Keratinocyte (primary cell): ENCODE data around the gene NUP210. TPM values are rescaled to one million over a fixed set of nuclear protein-coding genes. Genes with fewer than 3 reads are reported as not detected.

Experiments used
- DNase-seq: peaks from one replicate; pipeline ENCODE4 v3.0.0-alpha.2; 2011; ENCODE audit warnings: low read depth, missing footprints, low spot score
- FAIRE-seq: peaks from 2 replicates; lab custom pipeline; 2011; peaks lifted over from hg19 to GRCh38; lab: Jason Lieb, UNC
- H2AFZ ChIP-seq: 2 replicates; pipeline ENCODE4 v1.6.0; 2012; ENCODE audit warnings: low read length, control low read depth, inconsistent platforms; ENCODE audit not compliant: control insufficient read depth
- H3K27ac ChIP-seq: 2 replicates; pipeline ENCODE4 v1.5.1; 2011; ENCODE audit warnings: low read length; ENCODE audit not compliant: control insufficient read depth, insufficient read depth
- H3K27me3 ChIP-seq: 3 replicates; pipeline ENCODE4 v1.6.0; 2011; ENCODE audit warnings: low read length; ENCODE audit not compliant: control insufficient read depth, insufficient read depth; ENCODE audit errors: extremely low read depth
- H3K36me3 ChIP-seq, 2 experiments: 2 replicates in 1 of 2; 3 replicates in 1 of 2; pipeline ENCODE4 v1.5.1; 2011; ENCODE audit warnings: low read length in 2 of 2, mild to moderate bottlenecking in 1 of 2; ENCODE audit not compliant: control insufficient read depth in 2 of 2, insufficient read depth in 2 of 2; ENCODE audit errors: extremely low read depth in 1 of 2
- H3K4me1 ChIP-seq: 3 replicates; pipeline ENCODE4 v1.5.1; 2011; ENCODE audit warnings: low read length; ENCODE audit not compliant: control insufficient read depth, insufficient read depth; ENCODE audit errors: extremely low read depth
- H3K4me2 ChIP-seq: 3 replicates; pipeline ENCODE4 v1.6.0; 2011; ENCODE audit warnings: low read depth, low read length; ENCODE audit not compliant: control insufficient read depth, insufficient read depth; ENCODE audit errors: extremely low read depth
- H3K4me3 ChIP-seq, 3 experiments: fragments of 200-600 bp in 1 of 3; sonication (generic) in 1 of 3; 2 replicates in 2 of 3; 3 replicates in 1 of 3; pipeline ENCODE4 v1.5.1; 2011 to 2016; ENCODE audit warnings: low read length in 3 of 3, mild to moderate bottlenecking in 3 of 3, control low read depth in 2 of 3, inconsistent platforms in 1 of 3, low read depth in 1 of 3, mixed read lengths in 1 of 3, mixed run types in 1 of 3, moderate library complexity in 1 of 3; ENCODE audit not compliant: control insufficient read depth in 2 of 3, insufficient read depth in 2 of 3; ENCODE audit errors: extremely low read depth in 1 of 3
- H3K79me2 ChIP-seq: 2 replicates; pipeline ENCODE4 v1.6.0; 2012; ENCODE audit warnings: low read length; ENCODE audit not compliant: control insufficient read depth, insufficient read depth
- H3K9ac ChIP-seq: 3 replicates; pipeline ENCODE4 v1.6.0; 2011; ENCODE audit warnings: low read length; ENCODE audit not compliant: control insufficient read depth, insufficient read depth; ENCODE audit errors: extremely low read depth
- H3K9me1 ChIP-seq: 3 replicates; pipeline ENCODE4 v1.6.0; 2011; ENCODE audit warnings: low read length; ENCODE audit not compliant: control insufficient read depth, insufficient read depth; ENCODE audit errors: extremely low read depth
- H3K9me3 ChIP-seq: 2 replicates; pipeline ENCODE4 v1.5.1; 2012; ENCODE audit warnings: low read depth, low read length; ENCODE audit not compliant: control insufficient read depth
- H4K20me1 ChIP-seq: 3 replicates; pipeline ENCODE4 v1.6.0; 2011; ENCODE audit warnings: low read length; ENCODE audit not compliant: control insufficient read depth, insufficient read depth; ENCODE audit errors: extremely low read depth
- CTCF ChIP-seq, 3 experiments: IDR thresholded peaks in 1 of 3; conservative IDR thresholded peaks in 1 of 3; optimal IDR thresholded peaks in 1 of 3; 2 replicates in 2 of 3; 3 replicates in 1 of 3; pipeline versions ENCODE3 to v1.5.1; 2011; ENCODE audit warnings: low read length in 3 of 3, mild to moderate bottlenecking in 3 of 3, moderate library complexity in 2 of 3, control low read depth in 1 of 3, inconsistent platforms in 1 of 3; ENCODE audit not compliant: insufficient read depth in 2 of 3; ENCODE audit errors: extremely low read depth in 1 of 3
- EZH2 ChIP-seq: IDR thresholded peaks from one replicate; pipeline ENCODE4 v1.6.1; 2012; ENCODE audit warnings: inconsistent platforms, mild to moderate bottlenecking, low read length, moderate library complexity
- dilution Hi-C: fragments of 300-500 bp; cut with MboI; formaldehyde crosslinking; loops from one replicate; pipeline ENCODE4 v1.7.0; 2020; ENCODE audit warnings: low sequenced_read_pairs; ENCODE audit not compliant: extremely low pct_ligation_motif_present
- polyA plus RNA-seq, 5 experiments: library from polyadenylated mRNA; depleted of rRNA in 3 of 5; stranded (reverse) in 3 of 5; stranded (forward) in 1 of 5; unstranded in 1 of 5; fragments of >200 nt; gene quantifications; 1 replicate in 1 of 5; 2 replicates in 3 of 5; 3 replicates in 1 of 5; pipeline versions ENCODE4 v1.2.1 to v1.2.3, GENCODE V29; 2011 to 2012; ENCODE audit warnings: missing spikeins in 2 of 5, low read depth in 1 of 5, low replicate concordance in 1 of 5

Gene NUP210
- polyA plus RNA-seq, 1 donor (not counting 4 experiments of a cell fraction or from before 2014, with no cell fraction given) = 0.01 TPM

- Histone ChIP-seq H4K20me1 (no peaks in the 10 kb centered on the region), H3K79me2 (no peaks in the 10 kb centered on the region), H3K9me3 (no peaks in the 10 kb centered on the region), H3K4me1 (no peaks in the 10 kb centered on the region), H3K27me3 (peaks cover 3% of the 10 kb centered on the region), H3K27ac (no peak overlapping the region), H3K9me1 (no peaks in the 10 kb centered on the region), H3K4me2 (no peak overlapping the region), H3K9ac (no peak overlapping the region), H2AFZ (no peak overlapping the region), H3K36me3 (no peaks in the 10 kb centered on the region), H3K4me3 (no peak overlapping the region)
- FAIRE-seq = no peak
- dilution Hi-C loops = no loop called here
- DNase-seq = no peak
- TF ChIP-seq CTCF (optimal IDR thresholded peaks at IDR 0.05 in 1 of 3, IDR thresholded peaks at IDR 0.05 in 1 of 3, conservative IDR thresholded peaks at IDR 0.05 in 1 of 3; ENCODE audit: extremely low read depth in 1 of 3, insufficient read depth in 2 of 3, low read length in 3 of 3) (no peak), EZH2 (no peak)
Measured at GRCh38 chr3:13269711-13270378, 150.3 kb downstream of the NUP210 start.

GRCh38 chr3:13268961-13269441, 151.1 kb downstream of the NUP210 start:
- FAIRE-seq = no peak
- dilution Hi-C loops = no loop called here

More at GRCh38 chr3:13268961-13269441, 151.1 kb downstream of the NUP210 start:
- TF ChIP-seq CTCF (optimal IDR thresholded peaks at IDR 0.05 in 1 of 3, IDR thresholded peaks at IDR 0.05 in 1 of 3, conservative IDR thresholded peaks at IDR 0.05 in 1 of 3; ENCODE audit: extremely low read depth in 1 of 3, insufficient read depth in 2 of 3, low read length in 3 of 3) (no peak), EZH2 (no peak)
- Histone ChIP-seq H3K4me1 (no peaks in the 10 kb centered on the region), H3K9ac (no peak overlapping the region), H4K20me1 (no peaks in the 10 kb centered on the region), H2AFZ (no peak overlapping the region), H3K4me2 (no peak overlapping the region), H3K79me2 (no peaks in the 10 kb centered on the region), H3K9me1 (no peaks in the 10 kb centered on the region), H3K4me3 (no peak overlapping the region), H3K27me3 (peaks cover 3% of the 10 kb centered on the region), H3K27ac (no peak overlapping the region), H3K36me3 (no peaks in the 10 kb centered on the region), H3K9me3 (no peaks in the 10 kb centered on the region)
- no peak for DNase-seq
